IMR-90 (cell line): Measurements from ENCODE around the gene PGPEP1. TPM values are rescaled to one million over a fixed set of nuclear protein-coding genes. Genes with fewer than 3 reads are reported as not detected.
"Not testable (repeated sequence)": the region's sequence is repeated elsewhere in the genome, so short reads cannot be mapped to it uniquely, and the experiment has no call there.

Experiments used
- ATAC-seq: fragments of 200-7000 bp; cut with Tn5 transposase; 2 replicates; pipeline ENCODE4 v1.9.1; 2020; ENCODE audit warnings: low read depth, mild to moderate bottlenecking, moderate library complexity
- BruUV-seq: library from RNA; stranded (reverse); fragments of 400-500 nt; replicated peaks from 2 replicates; lab custom pipeline; 2021; lab: Mats Ljungman, UMichigan
- CTCF ChIA-PET: fragments of 300-600 bp; formaldehyde crosslinking; extraction: SDS; loops from one replicate; lab custom pipeline; 2021; ENCODE audit warnings: antibody characterized with exemption; lab: Yijun Ruan, JAX
- POLR2A ChIA-PET: fragments of 300-600 bp; sonication (Branson Sonifier 250); formaldehyde crosslinking; loops from one replicate; lab custom pipeline; 2022; ENCODE audit warnings: antibody characterized with exemption; ENCODE audit not compliant: unreplicated experiment; lab: Charles Lee
- DNase-seq: peaks from one replicate; pipeline ENCODE4 v3.0.0; 2013
- H2AFZ ChIP-seq: replicated peaks from 2 replicates; pipeline ENCODE3; 2013; ENCODE audit warnings: low read length, mild to moderate bottlenecking; ENCODE audit not compliant: poor library complexity
- H2AK5ac ChIP-seq: 2 replicates; pipeline ENCODE4 v1.6.1; 2013; ENCODE audit warnings: low read depth, low read length, inconsistent platforms
- H2AK9ac ChIP-seq: replicated peaks from 2 replicates; pipeline ENCODE3; 2013; ENCODE audit warnings: mild to moderate bottlenecking, low read depth, low read length, moderate library complexity; ENCODE audit not compliant: poor library complexity
- H2BK120ac ChIP-seq: 2 replicates; pipeline ENCODE4 v1.6.1; 2013; ENCODE audit warnings: low read depth, low read length, inconsistent platforms
- H2BK15ac ChIP-seq: 3 replicates; pipeline ENCODE4 v1.6.1; 2013; ENCODE audit warnings: low read depth, low read length, inconsistent platforms
- H2BK20ac ChIP-seq: 2 replicates; pipeline ENCODE4 v1.6.1; 2013; ENCODE audit warnings: low read depth, mild to moderate bottlenecking, inconsistent platforms, low read length, moderate library complexity
- H2BK5ac ChIP-seq: 2 replicates; pipeline ENCODE4 v1.6.1; 2013; ENCODE audit warnings: mild to moderate bottlenecking, low read depth, low read length, inconsistent platforms; ENCODE audit not compliant: poor library complexity, severe bottlenecking
- H3K14ac ChIP-seq: replicated peaks from 2 replicates; pipeline ENCODE4 v1.6.1; 2013; ENCODE audit warnings: low read depth, low read length, inconsistent platforms
- H3K18ac ChIP-seq: 2 replicates; pipeline ENCODE4 v1.6.1; 2013; ENCODE audit warnings: low read depth, low read length, control low read depth
- H3K23ac ChIP-seq: 2 replicates; pipeline ENCODE4 v1.6.1; 2013; ENCODE audit warnings: low read depth, low read length, inconsistent platforms
- H3K27ac ChIP-seq: 2 replicates; pipeline ENCODE4 v1.5.1; 2013; ENCODE audit warnings: mild to moderate bottlenecking, control low read depth, low read length; ENCODE audit not compliant: insufficient read depth
- H3K27me3 ChIP-seq: 2 replicates; pipeline ENCODE4 v1.6.1; 2013; ENCODE audit warnings: low read length; ENCODE audit not compliant: control insufficient read depth, insufficient read depth
- H3K36me3 ChIP-seq: 2 replicates; pipeline ENCODE4 v1.6.1; 2013; ENCODE audit warnings: low read length, mixed read lengths; ENCODE audit not compliant: control insufficient read depth, insufficient read depth
- H3K4ac ChIP-seq: 2 replicates; pipeline ENCODE4 v1.6.1; 2013; ENCODE audit warnings: low read depth, low read length, inconsistent platforms
- H3K4me1 ChIP-seq: 2 replicates; pipeline ENCODE4 v1.6.1; 2013; ENCODE audit warnings: low read length, mixed read lengths; ENCODE audit not compliant: control insufficient read depth, insufficient read depth
- H3K4me2 ChIP-seq: 2 replicates; pipeline ENCODE4 v1.6.1; 2013; ENCODE audit warnings: low read depth, mild to moderate bottlenecking, control low read depth, low read length, moderate library complexity
- H3K4me3 ChIP-seq: 2 replicates; pipeline ENCODE4 v1.5.1; 2013; ENCODE audit warnings: low read depth, mild to moderate bottlenecking, control low read depth, low read length, moderate library complexity; ENCODE audit not compliant: insufficient read depth
- H3K56ac ChIP-seq: 2 replicates; pipeline ENCODE4 v1.6.1; 2013; ENCODE audit warnings: low read length, inconsistent platforms; ENCODE audit not compliant: insufficient read depth; ENCODE audit errors: extremely low read depth
- H3K79me1 ChIP-seq, 2 experiments: 2 replicates each; pipeline ENCODE4 v1.6.1; 2013; ENCODE audit warnings: low read length in 2 of 2, inconsistent platforms in 1 of 2, low read depth in 1 of 2
- H3K9ac ChIP-seq: 2 replicates; pipeline ENCODE4 v1.6.1; 2013; ENCODE audit warnings: low read depth, low read length, control low read depth
- H3K9me1 ChIP-seq: 2 replicates; pipeline ENCODE4 v1.6.1; 2013; ENCODE audit warnings: low read length, inconsistent platforms; ENCODE audit not compliant: insufficient read depth
- H3K9me3 ChIP-seq: 2 replicates; pipeline ENCODE4 v1.6.1; 2013; ENCODE audit warnings: low read length; ENCODE audit not compliant: control insufficient read depth, insufficient read depth
- H4K20me1 ChIP-seq: 2 replicates; pipeline ENCODE4 v1.6.1; 2013; ENCODE audit warnings: low read length, inconsistent platforms; ENCODE audit not compliant: insufficient read depth
- H4K5ac ChIP-seq: 2 replicates; pipeline ENCODE4 v1.6.1; 2013; ENCODE audit warnings: mild to moderate bottlenecking, low read depth, low read length, control low read depth
- H4K8ac ChIP-seq, 2 experiments: 2 replicates each; pipeline ENCODE4 v1.6.1; 2013; ENCODE audit warnings: low read depth in 2 of 2, low read length in 2 of 2, control low read depth in 1 of 2, inconsistent platforms in 1 of 2
- H4K91ac ChIP-seq: 2 replicates; pipeline ENCODE4 v1.6.1; 2013; ENCODE audit warnings: low read depth, low read length, inconsistent platforms; ENCODE audit not compliant: insufficient read depth
- whole genome bisulfite sequencing, 2 experiments: methylation state at CpG; one replicate each; pipeline versions ENCODE4 v1.1.5 to v1.1.7; 2013; ENCODE audit warnings: missing lambda C conversion rate in 2 of 2; ENCODE audit not compliant: insufficient read length in 1 of 2; ENCODE audit errors: extremely low coverage in 2 of 2; 5-methylcytosine and 5-hydroxymethylcytosine counted together
- dilution Hi-C: fragments of 300-500 bp; cut with HindIII; formaldehyde crosslinking; loops from one replicate; pipeline ENCODE4 v1.14.3; 2018; ENCODE audit warnings: low sequenced_read_pairs; ENCODE audit not compliant: unreplicated experiment
- in situ Hi-C: fragments of 300-500 bp; cut with MboI; formaldehyde crosslinking; loops from 3 replicates; pipeline ENCODE4 v1.14.3; 2019; ENCODE audit warnings: low sequenced_read_pairs, inconsistent platforms, mixed read lengths
- intact Hi-C: fragments of 100-400 bp; cut with micrococcal nuclease; formaldehyde crosslinking; loops from 2 replicates; pipeline ENCODE4 v1.10.0; 2022
- polyA plus RNA-seq, 3 experiments: library from polyadenylated mRNA; depleted of rRNA; stranded (reverse); fragments of >200 nt; gene quantifications; 2 replicates each; pipeline ENCODE4 v1.2.3, GENCODE V29; 2012; ENCODE audit warnings: low replicate concordance in 1 of 3
- total RNA-seq: library from RNA; depleted of rRNA; stranded (reverse); fragments of >200 nt; gene quantifications from 2 replicates; pipeline ENCODE4 v1.2.3, GENCODE V29; 2012

PGPEP1 gene
- total and polyA plus RNA-seq, 2 of the 4 experiments (the other 2 are of a cell fraction), result 11.8 to 14.3 TPM

DNA sequence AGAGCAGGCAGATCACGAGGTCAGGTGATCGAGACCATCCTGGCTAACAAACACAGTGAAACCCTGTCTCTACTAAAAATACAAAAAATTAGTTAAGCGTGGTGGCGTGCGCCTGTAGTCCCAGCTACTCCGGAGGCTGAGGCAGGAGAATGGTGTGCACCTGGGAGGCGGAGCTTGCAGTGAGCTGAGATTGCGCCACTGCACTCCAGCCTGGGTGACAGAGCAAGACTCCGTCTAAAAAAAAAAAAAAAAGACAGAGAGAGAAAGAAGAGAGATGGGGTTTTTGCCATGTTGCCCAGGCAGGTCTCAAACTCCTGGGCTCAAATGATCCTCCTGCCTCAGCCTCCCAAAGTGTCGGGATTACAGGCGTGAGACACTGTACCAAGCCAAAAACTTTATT lies 65.4 kb downstream of the PGPEP1 start:
- H4K5ac ChIP-seq, H3K27me3 ChIP-seq, BruUV-seq, H3K27ac ChIP-seq, H3K23ac ChIP-seq, H3K4me1 ChIP-seq, H3K14ac ChIP-seq, H2BK15ac ChIP-seq, H2BK5ac ChIP-seq, H2AK5ac ChIP-seq, DNase-seq, H2BK120ac ChIP-seq, ATAC-seq, H2BK20ac ChIP-seq, H4K20me1 ChIP-seq, H3K56ac ChIP-seq, H4K8ac ChIP-seq, H3K36me3 ChIP-seq, H3K4me2 ChIP-seq, H3K79me1 ChIP-seq, H2AFZ ChIP-seq, H3K9me3 ChIP-seq, H3K9ac ChIP-seq, H3K4me3 ChIP-seq, H4K91ac ChIP-seq, H3K4ac ChIP-seq, dilution Hi-C loops, H3K9me1 ChIP-seq, POLR2A ChIA-PET, CTCF ChIA-PET, H3K18ac ChIP-seq, H2AK9ac ChIP-seq, intact Hi-C loops: not testable (repeated sequence)
- in situ Hi-C loops, result loop anchor here (5.0 to 10.0 kb wide), 2 partner anchors 53 to 131 kb away; partner anchors contain the start of gene IQCN
- WGBS, 2 experiments, result 100% methylated on average over 6 of the region's 11 CpGs; no CpG with 5 or more reads in 1 of the 2 experiments
